ENCODE measurements around the gene FAM53B.

Gene FAM53B

DNA sequence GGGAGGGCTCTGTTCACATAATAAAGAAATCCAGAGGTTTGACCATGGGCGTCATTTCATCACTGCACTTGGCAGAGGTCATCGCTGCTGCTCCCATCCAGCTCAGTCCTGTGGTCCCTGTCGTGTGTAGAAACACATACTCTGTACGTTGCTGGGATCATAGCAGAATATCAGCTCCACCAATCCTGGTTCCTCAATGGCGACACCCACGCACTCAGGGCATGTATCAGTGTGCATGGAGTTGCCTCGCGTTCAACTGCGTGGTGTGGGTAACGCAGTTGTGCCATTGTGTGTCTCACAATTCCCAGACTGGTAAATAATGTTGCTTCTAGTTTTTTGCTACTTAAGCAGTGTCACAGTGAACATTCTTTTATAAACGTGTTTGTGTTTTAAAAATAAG is 171.4 kb downstream of the FAM53B start:
- no peak for DNase-seq (ENCODE audit: extremely low read depth, low read depth)
- TF ChIP-seq, protein P1, sequence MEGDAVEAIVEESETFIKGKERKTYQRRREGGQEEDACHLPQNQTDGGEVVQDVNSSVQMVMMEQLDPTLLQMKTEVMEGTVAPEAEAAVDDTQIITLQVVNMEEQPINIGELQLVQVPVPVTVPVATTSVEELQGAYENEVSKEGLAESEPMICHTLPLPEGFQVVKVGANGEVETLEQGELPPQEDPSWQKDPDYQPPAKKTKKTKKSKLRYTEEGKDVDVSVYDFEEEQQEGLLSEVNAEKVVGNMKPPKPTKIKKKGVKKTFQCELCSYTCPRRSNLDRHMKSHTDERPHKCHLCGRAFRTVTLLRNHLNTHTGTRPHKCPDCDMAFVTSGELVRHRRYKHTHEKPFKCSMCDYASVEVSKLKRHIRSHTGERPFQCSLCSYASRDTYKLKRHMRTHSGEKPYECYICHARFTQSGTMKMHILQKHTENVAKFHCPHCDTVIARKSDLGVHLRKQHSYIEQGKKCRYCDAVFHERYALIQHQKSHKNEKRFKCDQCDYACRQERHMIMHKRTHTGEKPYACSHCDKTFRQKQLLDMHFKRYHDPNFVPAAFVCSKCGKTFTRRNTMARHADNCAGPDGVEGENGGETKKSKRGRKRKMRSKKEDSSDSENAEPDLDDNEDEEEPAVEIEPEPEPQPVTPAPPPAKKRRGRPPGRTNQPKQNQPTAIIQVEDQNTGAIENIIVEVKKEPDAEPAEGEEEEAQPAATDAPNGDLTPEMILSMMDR (IDR thresholded peaks at IDR 0.05; ENCODE audit: low read depth, low read length), result no peak

- TF ChIP-seq, protein P1 (IDR thresholded peaks at IDR 0.05; ENCODE audit: low read depth, low read length), result no peak
- no peak for DNase-seq (ENCODE audit: extremely low read depth, low read depth)
Observed at GRCh38 chr10:124570646-124571045, 173.5 kb downstream of the FAM53B start.

DNA sequence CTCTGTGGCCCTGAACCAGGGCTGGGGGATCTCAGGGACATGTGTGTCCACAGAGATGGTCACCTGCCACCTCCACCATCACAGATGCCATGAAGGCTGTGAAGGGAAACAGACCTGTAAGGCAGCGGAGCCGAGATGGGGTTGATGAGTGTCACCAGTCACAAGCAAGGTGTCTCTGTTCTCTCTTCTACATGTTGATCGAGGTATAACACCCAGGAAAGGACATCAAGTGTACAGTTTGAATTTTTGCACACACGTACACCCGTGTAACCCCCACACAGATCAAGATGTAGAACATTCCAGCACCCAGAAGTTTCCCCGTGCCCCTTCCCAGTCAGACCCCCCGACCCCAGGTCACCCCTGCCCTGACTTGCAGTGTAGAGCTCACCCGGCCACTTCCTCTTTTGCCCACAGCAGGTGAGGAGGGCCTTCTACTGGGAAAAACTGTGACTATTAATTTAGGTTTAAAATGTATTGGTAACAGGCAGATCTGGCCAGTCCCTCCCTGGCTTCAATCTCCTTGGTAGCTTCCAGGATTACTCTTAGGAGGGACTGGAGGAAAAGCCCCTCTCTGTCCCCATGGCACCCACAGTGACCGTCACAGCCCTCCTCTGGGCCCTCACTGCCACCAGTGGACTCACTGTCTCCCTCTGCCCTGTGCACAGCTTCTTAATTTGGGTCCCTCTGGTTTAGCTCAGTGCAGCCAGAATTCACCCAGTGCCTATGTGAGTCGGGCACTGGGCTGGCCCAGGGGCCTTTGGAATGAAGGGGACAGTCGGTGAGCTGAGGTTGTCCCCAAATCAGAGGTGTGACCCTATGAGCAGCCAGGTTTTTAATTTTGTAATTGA is 174.3 kb downstream of the FAM53B start:
- DNase-seq (ENCODE audit: extremely low read depth, low read depth), result no peak
- TF ChIP-seq, protein P1 (IDR thresholded peaks at IDR 0.05; ENCODE audit: low read depth, low read length), result no peak

Measured in AG09319 (cell line).